Islet of Langerhans (tissue), 1 donor: ENCODE data around the gene PPP3R1.
"Not testable (repeated sequence)": the region's sequence is repeated elsewhere in the genome, so short reads cannot be mapped to it uniquely, and the experiment has no call there.

Experiments
- FAIRE-seq: peaks from one replicate; lab custom pipeline; 2011; peaks lifted over from hg19 to GRCh38; lab: Jason Lieb, UNC

The PPP3R1 gene

DNA sequence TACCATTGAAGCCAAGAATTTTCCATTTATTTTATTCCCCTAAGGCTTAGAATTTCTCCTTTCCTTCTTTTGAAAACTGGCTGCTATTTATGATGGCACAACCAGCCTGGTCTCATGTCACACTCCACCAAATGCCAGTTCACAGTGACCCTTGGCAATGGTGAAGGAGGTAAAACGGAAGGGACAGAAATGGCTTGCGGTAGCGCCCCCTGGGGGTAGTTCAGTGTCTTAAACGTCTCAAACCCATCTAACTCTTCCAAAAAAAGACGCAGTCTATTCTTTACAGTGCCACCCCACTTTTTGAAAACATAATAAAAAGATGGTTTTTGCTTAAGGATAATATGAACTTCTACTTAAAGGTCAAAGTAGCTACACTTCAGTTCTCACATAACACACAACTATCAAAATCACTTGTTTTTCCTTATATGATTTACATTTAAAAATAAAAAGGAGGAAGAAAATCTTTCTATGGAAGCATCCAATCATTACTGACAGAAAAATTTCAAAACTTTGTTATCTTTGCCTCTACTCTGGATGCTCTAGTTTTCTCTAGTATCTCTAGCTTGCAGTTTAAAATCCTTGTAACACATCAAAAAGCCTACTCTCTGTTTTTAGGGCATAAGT, 66.7 kb downstream of the PPP3R1 start:
- no peak for FAIRE-seq

DNA sequence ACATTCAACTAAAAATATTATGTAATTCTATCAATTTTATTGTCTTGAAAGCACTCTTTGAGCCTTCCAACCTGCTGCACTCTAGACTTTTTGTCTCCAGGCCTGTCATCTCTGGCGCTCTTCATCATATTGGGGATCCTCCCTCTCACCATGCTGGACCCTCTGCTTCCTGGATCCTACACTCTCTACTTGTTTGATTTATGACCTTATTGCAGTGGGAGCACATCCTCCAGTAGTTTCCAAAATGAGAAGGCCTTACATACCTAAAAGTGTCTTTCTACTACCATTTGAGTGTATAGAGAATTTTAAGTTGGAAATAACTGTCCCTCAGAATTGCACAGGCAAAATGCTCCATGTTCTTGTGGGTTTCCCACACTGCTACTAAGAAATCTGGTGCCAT, 69.4 kb downstream of the PPP3R1 start:
- no peak for FAIRE-seq

DNA sequence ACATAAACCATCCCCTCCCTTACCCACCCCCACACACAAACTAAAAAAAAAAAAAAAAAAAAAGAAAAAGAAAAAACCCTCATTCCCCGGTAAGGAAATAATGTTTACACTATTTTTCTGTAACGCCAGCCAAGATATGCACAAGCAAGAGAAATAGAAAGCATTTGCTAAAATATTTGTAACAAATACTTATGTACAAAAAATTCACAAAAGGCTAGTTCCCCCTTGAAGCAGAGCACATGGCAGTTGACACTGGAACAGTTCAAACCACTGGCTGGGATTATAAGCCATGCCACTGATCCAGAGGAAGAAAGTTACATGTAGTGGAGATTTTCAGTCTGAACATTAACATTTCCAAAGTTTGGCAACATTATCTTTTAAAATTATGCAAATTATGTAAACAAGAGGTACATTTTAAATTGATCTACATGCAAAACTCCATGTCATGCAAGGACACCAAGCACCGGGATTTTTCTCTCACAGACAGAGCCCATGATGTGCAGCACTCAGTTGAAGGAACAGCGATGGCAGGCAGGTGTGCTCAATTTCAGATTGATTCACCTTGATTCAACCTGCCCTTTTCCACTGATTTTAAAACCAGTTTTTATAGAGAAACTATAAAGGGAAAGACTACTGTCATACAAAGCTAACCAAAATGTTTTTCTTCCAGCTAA, 73.2 kb downstream of the PPP3R1 start:
- FAIRE-seq: no peak

DNA sequence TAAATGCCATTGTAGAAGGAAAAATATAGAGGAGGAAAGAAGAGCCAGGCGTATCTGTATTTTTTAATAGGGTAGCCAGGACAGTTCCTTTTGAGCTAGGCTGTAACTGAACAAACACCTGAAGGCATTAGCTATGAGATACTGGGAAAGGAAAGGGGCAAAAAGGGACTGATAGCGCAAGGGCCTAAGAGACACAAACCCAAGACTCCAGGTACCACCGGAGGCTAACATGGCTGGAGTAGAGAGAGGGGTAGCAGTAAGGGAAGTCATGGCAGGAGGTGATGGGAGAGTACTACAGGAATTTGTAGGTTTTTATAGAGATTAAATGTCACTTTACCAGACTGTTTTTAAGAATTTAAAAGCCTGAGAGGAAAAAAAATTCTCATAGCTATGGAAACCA, 73.9 kb downstream of the PPP3R1 start:
- no peak for FAIRE-seq

DNA sequence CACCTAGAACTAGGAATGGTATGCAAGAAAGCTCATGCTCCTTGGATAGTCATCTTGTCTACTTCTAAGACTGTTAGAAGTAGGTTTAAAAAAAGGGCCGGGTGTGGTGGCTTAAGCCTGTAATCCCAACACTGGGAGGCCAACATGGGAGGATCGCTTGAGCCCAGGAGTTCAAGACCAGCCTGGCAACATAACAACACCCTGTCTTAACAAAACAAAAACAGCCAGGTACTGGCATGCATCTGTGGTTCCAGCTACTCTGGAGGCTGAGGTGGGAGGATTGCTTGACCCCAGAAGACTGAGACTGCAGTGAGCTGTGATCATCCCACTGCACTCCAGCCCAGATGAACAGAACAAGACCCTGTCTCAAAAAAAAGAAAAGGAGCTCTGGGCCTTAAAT, 74.8 kb downstream of the PPP3R1 start:
- FAIRE-seq: no peak

DNA sequence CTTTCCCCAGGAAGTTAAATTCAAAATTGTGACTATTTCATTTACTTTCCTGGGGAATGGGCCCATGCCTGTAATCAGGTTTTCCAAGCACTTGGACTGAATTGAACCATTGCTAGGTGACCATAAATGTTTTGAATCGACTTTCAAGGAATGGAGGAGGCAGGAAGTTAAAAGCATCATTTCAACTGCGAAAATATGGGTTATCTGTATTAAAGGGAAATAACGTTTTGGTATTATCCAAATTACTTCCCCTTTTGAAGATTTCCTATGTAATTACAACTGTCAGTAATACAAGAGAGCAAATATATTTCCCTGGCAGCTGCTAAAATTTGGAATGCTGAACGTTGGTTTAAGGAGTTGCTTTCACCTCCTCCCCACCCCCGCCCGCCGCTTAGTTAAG, 75.7 kb downstream of the PPP3R1 start:
- no peak for FAIRE-seq

DNA sequence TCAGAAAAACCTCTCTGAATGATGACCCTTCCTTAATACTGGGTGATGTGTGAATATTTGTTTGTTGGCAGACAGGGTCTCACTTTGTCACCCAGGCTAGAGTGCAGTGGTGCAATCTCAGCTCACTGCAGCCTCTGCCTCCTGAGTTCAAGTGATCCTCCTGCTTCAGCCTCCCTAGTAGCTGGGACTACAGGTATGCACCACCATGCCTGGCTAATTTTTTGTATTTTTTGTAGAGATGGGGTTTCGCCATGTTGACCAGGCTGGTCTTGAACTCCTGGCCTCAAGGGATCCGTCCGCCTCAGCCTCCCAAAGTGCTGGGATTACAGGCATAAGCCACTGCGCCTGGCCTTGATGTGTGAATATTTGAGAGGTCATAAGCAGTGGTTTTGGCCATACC, 77.1 kb downstream of the PPP3R1 start:
- not testable (repeated sequence) for FAIRE-seq

DNA sequence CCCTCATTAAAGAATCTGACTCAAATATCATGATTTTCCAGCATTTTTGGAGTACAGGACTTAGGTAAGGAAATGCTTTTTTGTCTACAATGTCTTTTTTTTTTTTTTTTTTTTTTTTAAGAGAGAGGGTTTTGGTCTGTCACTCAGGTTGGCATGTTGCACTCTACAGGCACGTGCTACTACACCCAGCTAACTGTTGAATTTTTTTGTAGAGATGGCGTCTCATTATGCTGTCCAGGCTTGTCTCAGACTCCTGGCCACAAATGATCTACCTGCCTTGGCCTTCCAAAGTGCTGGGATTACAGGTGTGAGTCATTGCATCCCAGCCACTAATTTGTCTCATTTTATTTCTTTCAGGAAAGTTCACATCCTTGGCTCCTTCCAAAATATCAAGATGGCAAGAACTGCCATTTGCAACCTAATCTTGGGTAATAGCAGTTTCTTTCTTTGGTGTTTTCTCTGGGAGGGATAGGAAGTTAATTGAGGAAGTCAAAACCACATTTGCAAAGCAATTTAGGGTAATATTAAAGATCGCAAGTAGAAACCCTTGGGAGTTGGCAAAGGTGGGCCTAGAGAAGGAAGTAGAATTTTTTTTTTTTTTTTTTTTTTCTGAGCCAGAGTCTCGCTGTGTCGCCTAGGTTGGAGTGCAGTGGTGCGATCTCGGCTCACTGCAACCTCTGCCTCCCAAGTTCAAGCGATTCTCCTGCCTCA, 79.2 kb downstream of the PPP3R1 start:
- no peak for FAIRE-seq

DNA sequence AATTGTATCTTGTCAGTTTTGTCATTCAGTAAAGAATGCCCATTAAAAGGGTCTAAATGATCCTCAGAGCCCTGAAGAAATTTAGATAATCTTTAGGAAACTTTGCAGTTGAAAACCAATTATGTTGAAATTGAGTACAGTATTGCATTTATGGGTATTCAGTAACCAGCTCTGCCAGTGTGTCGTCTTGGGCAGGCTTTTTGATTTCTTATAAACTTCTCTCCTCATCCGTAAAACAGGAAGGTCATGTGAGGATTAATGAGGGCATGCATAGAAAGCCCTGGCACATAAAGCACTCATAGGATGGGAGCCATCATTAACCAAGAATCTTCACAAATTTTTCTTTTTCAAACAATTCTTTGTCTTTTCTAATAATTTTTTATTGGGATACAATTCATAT, 79.8 kb downstream of the PPP3R1 start:
- no peak for FAIRE-seq

DNA sequence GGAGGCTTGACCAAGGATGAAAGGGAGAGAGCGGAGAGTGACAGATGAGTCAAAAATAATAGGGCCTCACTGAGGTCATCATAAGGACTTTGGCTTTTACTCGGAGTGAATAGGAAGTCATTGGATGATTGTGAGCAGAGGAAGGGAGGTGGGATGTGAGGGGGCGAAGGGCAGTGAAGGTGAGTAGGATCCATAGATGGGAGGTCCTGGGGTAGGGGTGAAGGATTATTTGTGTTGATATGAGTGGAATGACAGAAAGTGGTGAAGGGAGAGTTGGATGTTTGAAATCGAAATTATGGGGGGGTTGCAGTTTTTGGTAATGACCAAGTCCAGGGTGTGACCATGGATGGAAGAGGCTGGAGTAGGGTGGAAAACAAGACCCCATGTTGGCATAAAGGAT, 80.6 kb downstream of the PPP3R1 start:
- FAIRE-seq: no peak

DNA sequence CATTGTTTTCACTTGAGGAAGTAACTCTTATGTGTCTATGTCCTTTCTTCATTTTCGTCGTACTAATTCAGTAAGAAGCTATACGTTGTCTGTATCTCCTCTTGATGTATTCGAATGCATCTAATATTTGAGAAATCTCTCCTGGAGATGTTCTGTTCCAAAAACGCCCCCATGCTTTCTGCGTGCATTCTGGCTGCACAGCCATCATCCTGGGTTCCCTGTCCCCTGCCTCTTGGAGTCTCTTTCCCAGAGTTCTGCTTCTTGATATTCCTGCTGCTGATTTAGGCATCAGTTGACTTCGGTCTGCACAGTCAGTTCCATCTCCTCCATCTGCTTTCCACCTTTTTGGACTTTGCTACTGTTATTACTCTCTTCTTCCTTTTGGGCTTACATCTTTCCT, 81.2 kb downstream of the PPP3R1 start:
- FAIRE-seq: no peak

DNA sequence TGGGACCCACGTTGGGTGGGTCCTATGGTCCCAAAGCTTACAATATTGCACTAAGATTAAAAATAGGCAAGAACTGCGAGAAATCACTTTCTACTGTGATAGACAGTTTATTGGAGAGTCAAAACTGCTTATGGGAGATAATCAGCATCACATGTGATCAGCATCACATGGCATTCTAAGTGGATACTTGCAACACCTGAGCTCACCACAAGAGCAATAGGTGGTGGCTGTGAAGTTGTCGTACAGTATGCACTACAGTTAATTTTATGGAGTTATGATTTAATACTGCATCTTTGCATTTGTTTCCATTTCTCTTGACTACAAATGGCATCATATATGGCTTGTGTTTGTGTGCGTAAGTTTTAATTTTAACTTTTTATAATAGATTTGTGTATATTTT, 83.0 kb downstream of the PPP3R1 start:
- FAIRE-seq: no peak

DNA sequence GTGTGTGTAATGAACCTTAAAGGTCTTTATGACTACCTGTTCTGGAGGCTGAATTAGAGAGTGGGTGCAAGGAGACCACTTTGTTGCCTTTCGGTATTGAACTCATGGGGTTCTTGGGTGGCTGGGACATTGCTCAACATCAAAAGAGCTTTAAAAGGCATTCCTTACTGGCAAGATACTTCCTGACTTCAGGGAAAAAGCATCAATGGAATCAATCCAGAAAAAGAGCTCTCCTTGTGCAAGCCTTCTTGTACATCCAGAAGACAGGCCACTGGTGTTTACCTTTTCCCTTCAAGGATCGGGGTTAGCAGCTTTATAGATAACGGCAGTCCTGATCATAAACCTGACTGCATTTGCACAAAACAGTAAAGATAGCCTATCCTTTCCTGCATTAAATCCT, 85.1 kb downstream of the PPP3R1 start:
- FAIRE-seq: no peak

DNA sequence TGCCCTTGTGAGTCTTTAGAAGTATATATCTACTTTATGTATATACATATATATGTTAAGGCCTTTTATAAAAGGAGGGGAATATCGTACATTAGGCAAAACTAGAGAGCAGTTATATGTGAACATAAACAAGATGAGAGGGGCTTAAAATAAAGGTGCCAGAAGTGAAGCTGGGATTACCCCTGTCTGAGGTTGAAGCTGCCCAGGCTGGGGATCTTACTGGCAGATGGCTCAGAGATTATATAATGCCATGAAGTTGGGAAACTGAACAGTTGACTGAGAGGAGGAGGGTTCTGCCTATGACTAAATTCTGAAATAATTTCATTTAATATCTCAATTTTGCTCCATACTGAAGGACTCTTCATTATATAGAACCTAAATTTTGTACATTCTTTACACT, 88.7 kb downstream of the PPP3R1 start:
- no peak for FAIRE-seq

DNA sequence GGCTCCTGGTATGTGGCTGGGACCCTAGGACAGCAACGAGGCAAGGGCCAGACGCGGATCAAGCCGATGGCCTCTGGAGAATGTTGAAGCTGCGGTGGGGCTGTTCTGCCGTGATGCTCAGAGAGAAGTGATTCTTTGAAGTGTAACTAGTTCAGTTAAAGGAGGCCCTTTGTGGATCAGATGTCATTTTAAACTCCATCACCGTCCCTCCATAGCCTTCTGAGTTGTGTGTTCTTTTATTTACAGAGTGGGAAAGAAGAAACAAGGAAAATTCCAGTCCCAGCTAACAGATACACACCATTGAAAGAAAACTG, 94.2 kb downstream of the PPP3R1 start:
- FAIRE-seq: no peak

DNA sequence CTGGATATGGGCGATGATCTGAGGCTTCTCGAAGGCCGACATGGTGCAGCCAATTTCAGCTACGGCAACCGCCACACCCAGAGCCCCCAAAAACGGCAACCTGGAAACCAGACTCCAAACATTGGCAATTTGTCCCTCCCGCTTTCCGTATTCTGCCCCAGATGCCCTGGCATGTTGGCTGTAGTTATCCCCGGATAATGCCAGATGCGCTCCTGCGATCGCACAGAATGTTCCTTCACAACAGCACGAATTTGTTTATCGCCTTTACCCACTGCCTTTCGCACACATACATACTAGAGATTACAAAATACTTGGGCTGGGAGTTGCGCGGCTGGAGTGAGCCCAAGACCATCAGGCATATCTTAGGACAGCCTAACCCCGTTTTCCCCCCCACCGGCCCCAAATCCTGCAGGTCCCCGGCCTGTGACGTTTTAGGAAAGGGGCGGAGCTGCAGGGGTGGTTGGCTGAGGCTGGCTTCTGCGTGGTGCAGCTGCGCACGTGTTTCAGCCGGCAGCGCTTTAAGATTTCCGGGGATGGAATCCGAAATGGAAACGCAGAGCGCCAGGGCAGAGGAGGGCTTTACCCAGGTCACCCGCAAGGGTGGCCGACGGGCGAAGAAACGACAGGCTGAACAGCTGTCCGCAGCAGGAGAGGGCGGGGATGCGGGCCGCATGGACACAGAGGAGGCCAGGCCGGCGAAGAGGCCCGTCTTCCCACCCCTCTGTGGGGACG, 94.8 kb downstream of the PPP3R1 start, which contains the start of gene PNO1:
TSS of gene PNO1 (plus strand) at position 487 of the 732 bp plus-strand sequence. CDS start at position 534, 47 bp downstream.
- FAIRE-seq: peak; percentile 81

DNA sequence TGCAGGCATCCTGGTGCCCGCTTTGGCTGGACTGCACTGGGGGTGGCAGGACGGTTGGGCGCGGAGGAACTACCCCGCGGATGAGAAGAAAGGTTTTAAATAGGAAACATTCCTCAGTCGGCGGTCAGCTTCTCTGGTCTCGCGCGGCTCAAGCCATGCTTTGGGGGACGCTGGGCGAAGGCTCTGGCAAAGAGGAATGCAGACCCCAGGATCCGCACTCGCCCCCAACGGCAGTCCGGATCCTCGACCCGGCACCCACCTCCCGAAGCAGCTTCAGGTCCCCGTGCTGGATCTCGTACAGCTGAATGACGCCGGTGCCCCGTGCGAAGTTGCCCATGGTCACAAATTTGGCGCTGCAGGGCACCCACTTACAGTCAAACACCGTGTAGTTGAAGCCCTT, 95.3 kb downstream of the PPP3R1 start:
- FAIRE-seq: no peak

DNA sequence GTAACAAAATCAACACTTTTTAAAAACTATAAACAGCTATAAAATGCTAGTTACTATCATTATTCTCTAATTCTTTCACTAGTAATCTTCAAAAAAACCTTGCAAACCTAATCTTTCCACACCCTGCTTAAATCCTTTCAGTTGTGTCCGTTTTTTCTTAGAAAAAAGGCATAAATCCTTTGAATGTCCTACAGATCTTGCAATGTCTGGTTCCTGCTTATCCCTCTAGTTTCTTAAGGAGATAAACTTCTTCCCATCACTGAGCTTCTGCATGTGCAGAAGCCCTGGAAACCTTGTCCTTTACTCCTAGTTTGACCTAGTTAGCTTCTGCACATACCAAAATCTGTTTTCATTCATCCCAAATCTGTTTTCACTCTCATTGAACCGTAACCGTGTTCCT, 95.9 kb downstream of the PPP3R1 start:
- FAIRE-seq: no peak

DNA sequence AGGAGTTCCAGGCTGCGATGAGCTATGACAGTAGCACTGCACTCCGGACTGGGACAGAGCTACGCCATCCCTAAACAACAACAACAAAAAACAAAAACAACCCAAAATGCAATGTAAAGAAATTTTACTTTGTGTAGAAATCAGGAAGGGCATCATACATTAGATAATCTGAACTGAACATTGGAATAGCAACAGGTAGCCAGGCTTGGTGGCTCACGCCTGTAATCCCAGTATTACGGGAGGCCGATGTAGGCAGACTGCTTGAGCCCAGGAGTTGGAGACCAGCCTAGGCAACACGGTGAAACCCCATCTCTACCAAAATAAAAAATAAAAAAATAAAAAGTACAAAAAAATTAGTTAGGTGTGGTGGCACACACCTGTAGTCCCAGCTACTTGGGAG, 96.7 kb downstream of the PPP3R1 start:
- no peak for FAIRE-seq

DNA sequence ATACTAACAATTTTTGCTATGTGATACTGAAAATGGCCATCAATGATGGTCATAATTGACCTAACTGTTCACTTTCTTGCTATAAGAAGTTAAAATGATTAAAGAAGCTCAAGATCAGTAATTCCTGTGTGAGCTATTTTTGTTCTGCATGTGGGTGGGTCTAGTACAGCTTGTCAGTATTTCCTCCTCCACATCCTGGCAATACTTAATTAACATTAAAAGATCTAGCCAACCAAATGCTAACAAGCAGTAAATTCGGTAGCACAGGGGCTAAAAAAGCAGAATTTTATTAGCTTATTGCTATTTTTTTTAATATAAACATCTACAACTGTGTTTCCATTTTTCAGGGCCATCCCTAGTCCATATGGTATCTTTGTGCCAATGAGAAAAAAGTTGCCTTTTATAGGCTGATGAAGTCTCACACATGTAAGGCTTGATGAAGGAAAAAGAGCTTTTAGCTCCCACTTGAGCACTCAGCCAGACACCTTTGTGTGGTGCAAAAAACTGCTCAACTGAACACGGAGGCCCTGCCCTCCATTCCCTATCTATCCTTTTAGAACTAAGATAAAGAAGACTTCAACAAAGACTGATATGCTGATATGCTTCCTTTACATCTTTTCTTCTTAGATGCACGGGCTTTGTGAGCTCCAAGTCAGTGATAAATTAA, 99.5 kb downstream of the PPP3R1 start:
- FAIRE-seq: no peak

DNA sequence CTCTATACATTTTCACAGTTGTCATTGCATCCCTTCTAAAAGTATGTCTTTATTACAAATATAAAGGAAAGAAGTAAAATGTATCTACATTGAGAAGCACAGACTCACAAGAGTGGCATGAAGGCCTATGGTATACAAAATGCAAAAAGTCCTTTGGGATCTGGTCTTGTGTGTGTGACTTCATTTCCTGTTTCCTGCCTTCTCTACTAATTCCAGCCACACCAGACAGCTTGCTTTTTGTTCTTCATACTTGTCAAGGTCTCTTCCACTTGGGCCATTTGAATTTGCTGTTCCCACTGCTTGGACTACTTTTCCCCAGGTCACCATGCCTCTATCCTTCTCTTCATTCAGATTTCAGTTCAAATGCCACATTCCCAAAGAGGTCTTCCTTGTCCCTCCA, 101.3 kb downstream of the PPP3R1 start:
- no peak for FAIRE-seq

DNA sequence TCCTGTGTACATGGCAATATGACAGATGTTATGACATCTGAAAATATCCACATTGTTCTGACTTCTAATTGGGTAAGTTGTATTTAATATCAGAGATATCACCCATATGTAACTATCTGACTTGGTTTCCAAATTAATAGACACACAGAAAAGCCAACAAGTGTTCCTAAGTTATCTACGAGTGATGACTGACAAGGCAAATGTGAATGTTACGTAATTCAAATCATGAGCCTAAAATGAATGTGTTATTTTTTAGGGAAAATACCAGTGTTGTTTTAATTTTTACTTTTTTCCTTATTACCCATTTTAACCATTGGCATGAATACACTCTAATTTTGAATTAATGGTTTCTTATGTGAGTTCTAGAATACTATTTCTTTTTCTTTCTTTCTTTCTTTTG, 110.5 kb downstream of the PPP3R1 start:
- no peak for FAIRE-seq
